Hematopoietic multipotent progenitor cell treated with erythropoietin and hydrocortisone succinate and interleukin-3 and kit ligand, for 4 days (in vitro differentiated cells): ENCODE data around the gene SLC2A4.
"Not testable (repeated sequence)": the region's sequence is repeated elsewhere in the genome, so short reads cannot be mapped to it uniquely, and the experiment has no call there.

Experiments
- DNase-seq: peaks from one replicate; pipeline ENCODE4 v3.0.0-alpha.2; 2015

SLC2A4 gene

GRCh38 chr17:7281074-7281952 lies at the start of gene SLC2A4:
TSS of gene SLC2A4 (plus strand) at chr17:7281718. CDS start at chr17:7281935, 217 bp downstream.
- DNase-seq, result peak; percentile 97

GRCh38 chr17:7232114-7232513 lies 49.4 kb upstream of the SLC2A4 start:
- DNase-seq, result no peak

- no peak for DNase-seq
Measured at GRCh38 chr17:7233701-7234082, 47.8 kb upstream of the SLC2A4 start.

GRCh38 chr17:7234083-7234951 lies 47.2 kb upstream of the SLC2A4 start, which contains the start of gene DVL2:
TSS of gene DVL2 (minus strand) at chr17:7234517. CDS start at chr17:7234262, 255 bp downstream.
- peak; percentile 99 for DNase-seq

- DNase-seq, result no peak
Measured at GRCh38 chr17:7235693-7236665, 45.5 kb upstream of the SLC2A4 start.

GRCh38 chr17:7236808-7237207 lies 44.7 kb upstream of the SLC2A4 start:
- DNase-seq, result no peak

GRCh38 chr17:7237266-7237760 lies 44.2 kb upstream of the SLC2A4 start:
- DNase-seq, result no peak

- DNase-seq, result peak; percentile 93
Measured at GRCh38 chr17:7237761-7238419, 43.6 kb upstream of the SLC2A4 start.

- peak; percentile 77 for DNase-seq
Measured at GRCh38 chr17:7238420-7239090, 43.0 kb upstream of the SLC2A4 start.

GRCh38 chr17:7239091-7240027 lies 42.2 kb upstream of the SLC2A4 start, which contains the start of gene PHF23:
TSS of gene PHF23 (minus strand) at chr17:7239457. CDS start at chr17:7239279, 178 bp downstream.
- DNase-seq, result peak; percentile 100

- no peak for DNase-seq
Measured at GRCh38 chr17:7240375-7240774, 41.1 kb upstream of the SLC2A4 start.

- no peak for DNase-seq
Measured at GRCh38 chr17:7241090-7241733, 40.3 kb upstream of the SLC2A4 start.

GRCh38 chr17:7241783-7242716 lies 39.5 kb upstream of the SLC2A4 start, which contains the start of gene GABARAP:
TSS of gene GABARAP (minus strand) at chr17:7242449. CDS start at chr17:7242330, 119 bp downstream.
- DNase-seq, result peak; percentile 96

- DNase-seq, result peak; percentile 97
Measured at GRCh38 chr17:7242717-7243452, 38.6 kb upstream of the SLC2A4 start.

- no peak for DNase-seq
Measured at GRCh38 chr17:7243453-7243729, 38.1 kb upstream of the SLC2A4 start.

GRCh38 chr17:7243838-7244237 lies 37.7 kb upstream of the SLC2A4 start:
- DNase-seq, result not testable (repeated sequence)

GRCh38 chr17:7246779-7247178 lies 34.7 kb upstream of the SLC2A4 start:
- no peak for DNase-seq
